Measurements from ENCODE around the gene MBNL1.

DNA sequence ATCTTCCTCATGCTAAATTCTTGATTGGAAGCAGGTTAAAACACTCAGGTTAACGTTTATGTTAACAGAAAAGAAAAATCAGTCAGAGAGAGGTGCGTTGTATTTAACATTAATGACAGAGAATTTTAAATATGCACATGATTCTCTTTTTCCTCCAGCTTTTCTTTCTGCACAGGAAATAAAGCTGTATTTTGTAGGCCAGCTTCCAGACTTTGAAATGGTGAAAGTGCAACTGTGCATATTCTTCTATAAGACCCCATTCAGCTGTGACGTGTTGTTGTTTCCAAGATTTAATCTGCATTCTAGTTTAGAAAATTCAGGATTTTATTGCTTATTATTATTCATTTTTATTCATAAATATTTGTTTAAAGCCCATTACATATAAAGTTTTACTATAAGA lies 11.8 kb downstream of the MBNL1 start:
- TF ChIP-seq, protein P1, sequence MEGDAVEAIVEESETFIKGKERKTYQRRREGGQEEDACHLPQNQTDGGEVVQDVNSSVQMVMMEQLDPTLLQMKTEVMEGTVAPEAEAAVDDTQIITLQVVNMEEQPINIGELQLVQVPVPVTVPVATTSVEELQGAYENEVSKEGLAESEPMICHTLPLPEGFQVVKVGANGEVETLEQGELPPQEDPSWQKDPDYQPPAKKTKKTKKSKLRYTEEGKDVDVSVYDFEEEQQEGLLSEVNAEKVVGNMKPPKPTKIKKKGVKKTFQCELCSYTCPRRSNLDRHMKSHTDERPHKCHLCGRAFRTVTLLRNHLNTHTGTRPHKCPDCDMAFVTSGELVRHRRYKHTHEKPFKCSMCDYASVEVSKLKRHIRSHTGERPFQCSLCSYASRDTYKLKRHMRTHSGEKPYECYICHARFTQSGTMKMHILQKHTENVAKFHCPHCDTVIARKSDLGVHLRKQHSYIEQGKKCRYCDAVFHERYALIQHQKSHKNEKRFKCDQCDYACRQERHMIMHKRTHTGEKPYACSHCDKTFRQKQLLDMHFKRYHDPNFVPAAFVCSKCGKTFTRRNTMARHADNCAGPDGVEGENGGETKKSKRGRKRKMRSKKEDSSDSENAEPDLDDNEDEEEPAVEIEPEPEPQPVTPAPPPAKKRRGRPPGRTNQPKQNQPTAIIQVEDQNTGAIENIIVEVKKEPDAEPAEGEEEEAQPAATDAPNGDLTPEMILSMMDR (IDR thresholded peaks at IDR 0.05): no peak
- TF ChIP-seq POLR2A (IDR thresholded peaks at IDR 0.05): no peak
